Loucy (cell line): ENCODE results near the gene GNAI3.

Experiments used
- H2AFZ ChIP-seq: fragments of 200-600 bp; sonication (generic); 2 replicates; pipeline ENCODE4 v1.6.0; 2016; ENCODE audit warnings: antibody characterized with exemption, mild to moderate bottlenecking, low read length, moderate library complexity
- H3F3A ChIP-seq: fragments of 200-600 bp; 2 replicates; pipeline ENCODE4 v1.6.0; 2016; ENCODE audit warnings: antibody characterized with exemption, low read depth, mild to moderate bottlenecking
- H3K27me3 ChIP-seq: fragments of 200-600 bp; sonication (generic); 2 replicates; pipeline ENCODE4 v1.6.1; 2014; ENCODE audit warnings: low read length, mild to moderate bottlenecking; ENCODE audit not compliant: insufficient read depth, poor library complexity, severe bottlenecking
- H3K36me3 ChIP-seq: fragments of 200-600 bp; sonication (generic); 2 replicates; pipeline ENCODE4 v1.6.1; 2016; ENCODE audit warnings: low read length; ENCODE audit not compliant: insufficient read depth
- H3K4me1 ChIP-seq: fragments of 200-600 bp; sonication (generic); 2 replicates; pipeline ENCODE4 v1.5.1; 2014; ENCODE audit warnings: low read length, mild to moderate bottlenecking; ENCODE audit not compliant: insufficient read depth, poor library complexity, severe bottlenecking
- H3K4me2 ChIP-seq: fragments of 200-600 bp; sonication (generic); 2 replicates; pipeline ENCODE4 v1.6.0; 2014; ENCODE audit warnings: antibody characterized with exemption, low read length, low read depth, mild to moderate bottlenecking; ENCODE audit not compliant: poor library complexity, severe bottlenecking
- H3K4me3 ChIP-seq: fragments of 200-600 bp; sonication (generic); 2 replicates; pipeline ENCODE4 v1.5.1; 2014; ENCODE audit warnings: low read length, mild to moderate bottlenecking, mixed read lengths; ENCODE audit not compliant: poor library complexity, severe bottlenecking
- H3K79me2 ChIP-seq: fragments of 200-600 bp; sonication (generic); 2 replicates; pipeline ENCODE4 v1.6.1; 2014; ENCODE audit warnings: low read length; ENCODE audit not compliant: insufficient read depth
- H3K9ac ChIP-seq: fragments of 200-600 bp; sonication (generic); 2 replicates; pipeline ENCODE4 v1.6.0; 2014; ENCODE audit warnings: mild to moderate bottlenecking, low read depth, low read length, moderate library complexity; ENCODE audit not compliant: poor library complexity, severe bottlenecking
- H3K9me2 ChIP-seq: fragments of 200-600 bp; sonication (generic); replicated peaks from 2 replicates; pipeline ENCODE4 v1.6.1; 2016; ENCODE audit warnings: low read depth, low read length, mixed read lengths
- H3K9me3 ChIP-seq: fragments of 200-600 bp; sonication (generic); 2 replicates; pipeline ENCODE4 v1.6.1; 2014; ENCODE audit warnings: mild to moderate bottlenecking, antibody characterized with exemption, low read length, low read depth; ENCODE audit not compliant: insufficient read depth
- H4K20me1 ChIP-seq: fragments of 200-600 bp; sonication (generic); 2 replicates; pipeline ENCODE4 v1.6.0; 2014; ENCODE audit warnings: antibody characterized with exemption, low read length, mild to moderate bottlenecking; ENCODE audit not compliant: insufficient read depth, poor library complexity, severe bottlenecking
- EZH2phosphoT487 ChIP-seq: fragments of 200-600 bp; IDR thresholded peaks from 2 replicates; pipeline ENCODE4 v1.6.1; 2018; ENCODE audit warnings: antibody characterized with exemption, mild to moderate bottlenecking, moderate library complexity, borderline replicate concordance
- TF ChIP-seq, protein P1 (sequence below): fragments of 200-600 bp; sonication (generic); conservative IDR thresholded peaks from 2 replicates; pipeline ENCODE4 v1.5.1; 2014; ENCODE audit warnings: mild to moderate bottlenecking, antibody characterized with exemption, low read length

Gene GNAI3

DNA sequence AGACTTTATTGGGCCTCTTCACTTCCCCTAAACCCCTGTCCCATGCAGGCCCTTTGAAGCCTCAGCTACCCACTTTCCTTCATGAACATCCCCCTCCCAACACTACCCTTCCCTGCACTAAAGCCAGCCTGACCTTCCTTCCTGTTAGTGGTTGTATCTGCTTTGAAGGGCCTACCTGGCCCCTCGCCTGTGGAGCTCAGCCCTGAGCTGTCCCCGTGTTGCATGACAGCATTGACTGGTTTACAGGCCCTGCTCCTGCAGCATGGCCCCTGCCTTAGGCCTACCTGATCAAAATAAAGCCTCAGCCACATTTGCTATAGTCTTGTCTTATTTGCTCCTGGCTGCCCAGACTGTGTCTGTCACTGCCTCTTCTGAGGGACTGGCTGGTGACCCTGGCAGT is 113.0 kb downstream of the GNAI3 start:
- H3K79me2 ChIP-seq: no peaks in the 10 kb centered on the region
- H3K36me3 ChIP-seq: no peaks in the 10 kb centered on the region
- TF ChIP-seq EZH2phosphoT487: no peak
- TF ChIP-seq, protein P1, sequence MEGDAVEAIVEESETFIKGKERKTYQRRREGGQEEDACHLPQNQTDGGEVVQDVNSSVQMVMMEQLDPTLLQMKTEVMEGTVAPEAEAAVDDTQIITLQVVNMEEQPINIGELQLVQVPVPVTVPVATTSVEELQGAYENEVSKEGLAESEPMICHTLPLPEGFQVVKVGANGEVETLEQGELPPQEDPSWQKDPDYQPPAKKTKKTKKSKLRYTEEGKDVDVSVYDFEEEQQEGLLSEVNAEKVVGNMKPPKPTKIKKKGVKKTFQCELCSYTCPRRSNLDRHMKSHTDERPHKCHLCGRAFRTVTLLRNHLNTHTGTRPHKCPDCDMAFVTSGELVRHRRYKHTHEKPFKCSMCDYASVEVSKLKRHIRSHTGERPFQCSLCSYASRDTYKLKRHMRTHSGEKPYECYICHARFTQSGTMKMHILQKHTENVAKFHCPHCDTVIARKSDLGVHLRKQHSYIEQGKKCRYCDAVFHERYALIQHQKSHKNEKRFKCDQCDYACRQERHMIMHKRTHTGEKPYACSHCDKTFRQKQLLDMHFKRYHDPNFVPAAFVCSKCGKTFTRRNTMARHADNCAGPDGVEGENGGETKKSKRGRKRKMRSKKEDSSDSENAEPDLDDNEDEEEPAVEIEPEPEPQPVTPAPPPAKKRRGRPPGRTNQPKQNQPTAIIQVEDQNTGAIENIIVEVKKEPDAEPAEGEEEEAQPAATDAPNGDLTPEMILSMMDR: no peak
- H3K9me2 ChIP-seq: no peaks in the 10 kb centered on the region
- no peaks in the 10 kb centered on the region for H3K9me3 ChIP-seq
- H3K4me2 ChIP-seq: peak overlapping the region; percentile 51
- H3F3A ChIP-seq: no peaks in the 10 kb centered on the region
- H2AFZ ChIP-seq: no peak overlapping the region
- no peak overlapping the region for H3K4me3 ChIP-seq
- no peaks in the 10 kb centered on the region for H3K27me3 ChIP-seq
- H3K4me1 ChIP-seq: peaks cover 21% of the 10 kb centered on the region
- H4K20me1 ChIP-seq: no peaks in the 10 kb centered on the region
- peak overlapping the region; percentile 44 for H3K9ac ChIP-seq

DNA sequence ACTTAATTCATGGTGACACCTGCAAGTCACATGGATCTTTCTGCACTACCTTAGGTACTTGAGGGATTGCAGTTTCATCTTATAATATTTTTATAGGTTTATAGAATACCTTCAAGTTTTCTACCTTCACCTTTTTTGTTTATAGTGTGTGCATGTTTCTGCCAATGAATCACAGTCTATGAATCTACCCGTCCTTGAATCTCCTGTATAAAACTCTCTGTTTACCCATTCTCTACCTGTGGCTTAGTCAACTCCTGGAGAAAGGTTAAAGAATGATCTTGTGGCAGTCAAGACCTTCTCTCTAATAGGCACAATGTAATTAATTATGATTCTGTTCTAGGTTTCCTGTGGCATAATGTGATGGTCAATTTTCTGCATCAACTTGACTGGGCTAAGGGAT is 116.3 kb downstream of the GNAI3 start:
- no peaks in the 10 kb centered on the region for H3K36me3 ChIP-seq
- H3K9me2 ChIP-seq: no peaks in the 10 kb centered on the region
- no peaks in the 10 kb centered on the region for H3K79me2 ChIP-seq
- no peak overlapping the region for H3K4me3 ChIP-seq
- no peaks in the 10 kb centered on the region for H3K9me3 ChIP-seq
- no peaks in the 10 kb centered on the region for H3F3A ChIP-seq
- TF ChIP-seq, protein P1: no peak
- no peak for TF ChIP-seq EZH2phosphoT487
- no peak overlapping the region for H3K9ac ChIP-seq
- no peak overlapping the region for H2AFZ ChIP-seq
- no peaks in the 10 kb centered on the region for H4K20me1 ChIP-seq
- H3K4me2 ChIP-seq: no peak overlapping the region
- H3K4me1 ChIP-seq: peaks cover 21% of the 10 kb centered on the region
- no peaks in the 10 kb centered on the region for H3K27me3 ChIP-seq

DNA sequence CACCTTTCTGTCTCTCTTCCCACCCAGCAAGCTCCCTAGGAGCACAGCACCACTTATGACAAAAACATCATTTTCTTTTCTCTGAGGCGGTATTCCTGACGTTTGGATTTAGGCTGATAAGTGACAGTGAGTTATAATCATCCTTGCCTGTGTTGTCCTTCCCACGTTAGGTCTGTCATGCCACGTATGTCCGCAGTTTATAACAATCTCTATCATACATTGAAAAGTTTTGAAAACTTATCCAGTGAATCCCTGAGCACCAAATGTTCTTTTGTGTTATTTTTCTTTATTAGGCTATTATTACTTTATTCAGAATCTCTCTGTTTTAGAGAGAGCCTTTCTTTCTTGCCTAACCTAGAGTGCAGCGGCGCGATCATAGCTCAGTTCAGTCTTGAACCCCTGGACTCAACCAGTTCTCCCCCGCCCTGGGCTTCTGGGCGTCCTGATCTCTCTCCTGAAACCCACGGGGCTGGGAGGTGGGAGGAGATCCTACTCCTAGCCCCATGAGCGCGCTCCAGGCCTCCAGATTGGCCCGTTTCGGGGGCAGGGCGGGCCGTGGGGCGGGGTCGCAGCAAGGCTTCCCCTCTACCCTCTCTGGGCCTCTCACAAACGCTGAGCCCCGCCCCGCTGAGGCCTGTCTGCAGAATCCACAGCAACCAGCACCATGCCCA is 119.2 kb downstream of the GNAI3 start, which contains the start of gene GSTM2:
GSTM2 (plus strand) TSS at position 606 of the 671 bp plus-strand sequence; CDS start at position 665, 59 bp downstream.
- TF ChIP-seq, protein P1: no peak
- TF ChIP-seq EZH2phosphoT487: no peak
- peak within 1 kb of the TSS; percentile 38 for H3K4me2 ChIP-seq
- no peaks in the 10 kb centered on the region for H3K9me3 ChIP-seq
- peak within 1 kb of the TSS; percentile 30; the same call in 1 of the 2 replicates for H2AFZ ChIP-seq
- no peaks in the 10 kb centered on the region for H3K79me2 ChIP-seq
- peaks cover 6% of the 10 kb centered on the region for H3K4me1 ChIP-seq
- H3K9me2 ChIP-seq: no peaks in the 10 kb centered on the region
- no peaks in the 10 kb centered on the region for H3K36me3 ChIP-seq
- no peaks in the 10 kb centered on the region for H3F3A ChIP-seq
- no peaks in the 10 kb centered on the region for H3K27me3 ChIP-seq
- H4K20me1 ChIP-seq: no peaks in the 10 kb centered on the region
- H3K4me3 ChIP-seq: peak within 1 kb of the TSS; percentile 26
- H3K9ac ChIP-seq: peak within 1 kb of the TSS; percentile 11
